HTERT RPE-1 (cell line): Measurements from ENCODE around the gene SPEG.

Experiments
- in situ Hi-C: fragments of 300-500 bp; cut with MboI; formaldehyde crosslinking; loops from 4 replicates; pipeline ENCODE4 v1.14.3; 2020; ENCODE audit warnings: low sequenced_read_pairs

The SPEG gene

GRCh38 chr2:219404291-219404910, 30.2 kb upstream of the SPEG start:
- in situ Hi-C loops: loop anchor here (25.0 kb wide), 1 partner anchor 108 kb away; the partner anchor contains the start of gene ASIC4

- in situ Hi-C loops: loop anchor here (25.0 kb wide), 1 partner anchor 107 kb away; the partner anchor contains the start of gene ASIC4
These were observed 29.7 kb upstream of the SPEG start for GRCh38 chr2:219404954-219405353.

- in situ Hi-C loops: loop anchor here (25.0 kb wide), 1 partner anchor 107 kb away; the partner anchor contains the start of gene ASIC4
These were observed 29.2 kb upstream of the SPEG start for GRCh38 chr2:219405451-219405850.

DNA sequence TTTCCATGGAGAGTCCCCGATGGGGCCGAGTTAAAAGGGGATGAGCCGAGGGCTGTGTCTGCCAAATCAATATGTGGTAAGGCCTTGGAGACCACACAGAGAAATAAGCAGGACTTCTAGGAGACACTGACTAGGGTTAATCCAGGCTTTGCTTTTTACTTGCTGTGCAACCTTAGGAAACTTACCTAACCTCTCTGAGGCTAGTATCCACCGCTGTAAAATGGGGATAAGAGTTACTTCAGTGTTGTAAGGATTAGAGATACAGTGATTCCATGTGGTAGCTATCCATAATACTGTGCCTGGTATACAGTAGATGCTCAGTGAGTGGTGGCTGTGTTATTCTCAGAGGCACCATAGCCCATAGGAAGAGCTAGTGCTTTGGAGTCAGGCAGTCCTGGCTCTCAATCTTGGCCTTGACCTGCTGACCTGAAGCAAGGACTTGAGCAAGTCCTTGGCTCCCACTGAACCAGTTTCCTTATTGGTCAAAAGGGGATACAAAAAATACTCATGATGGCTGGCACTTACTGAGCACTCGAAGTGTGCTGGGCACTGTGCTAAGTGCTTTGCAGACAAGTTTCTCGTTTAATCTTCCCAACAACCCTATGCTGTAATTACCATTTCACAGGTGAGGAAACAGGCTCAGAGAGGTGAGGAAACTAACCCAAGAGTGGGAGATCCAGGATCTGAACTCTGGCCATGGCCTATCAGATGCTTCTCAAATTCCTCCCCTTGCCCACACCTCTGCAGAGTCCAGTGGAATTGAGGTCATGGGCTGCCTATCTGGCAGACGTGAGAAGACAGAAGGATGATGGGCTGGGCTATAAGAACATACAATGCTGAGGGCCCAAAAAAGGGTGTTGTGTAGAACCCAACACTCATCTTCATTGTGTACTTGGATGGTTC, 28.4 kb upstream of the SPEG start:
- in situ Hi-C loops: loop anchor here (25.0 kb wide), 1 partner anchor 106 kb away; the partner anchor contains the start of gene ASIC4

- in situ Hi-C loops: loop anchor here (25.0 kb wide), 1 partner anchor 105 kb away; the partner anchor contains the start of gene ASIC4
These were observed 27.8 kb upstream of the SPEG start for GRCh38 chr2:219406861-219407230.

- in situ Hi-C loops: loop anchor here (25.0 kb wide), 1 partner anchor 105 kb away; the partner anchor contains the start of gene ASIC4
These were observed 27.3 kb upstream of the SPEG start for GRCh38 chr2:219407343-219407742.

GRCh38 chr2:219408204-219408603, 26.4 kb upstream of the SPEG start:
- in situ Hi-C loops: loop anchor here (25.0 kb wide), 1 partner anchor 104 kb away; the partner anchor contains the start of gene ASIC4

GRCh38 chr2:219408631-219409030, 26.0 kb upstream of the SPEG start:
- in situ Hi-C loops: loop anchor here (25.0 kb wide), 1 partner anchor 104 kb away; the partner anchor contains the start of gene ASIC4

GRCh38 chr2:219409619-219410018, 25.0 kb upstream of the SPEG start:
- in situ Hi-C loops: loop anchor here (25.0 kb wide), 1 partner anchor 103 kb away; the partner anchor contains the start of gene ASIC4

- in situ Hi-C loops: loop anchor here (25.0 kb wide), 1 partner anchor 102 kb away; the partner anchor contains the start of gene ASIC4
These were observed 24.3 kb upstream of the SPEG start for GRCh38 chr2:219410390-219410789.

- in situ Hi-C loops: loop anchor here (25.0 kb wide), 1 partner anchor 97 kb away; the partner anchor contains the start of gene ASIC4
These were observed 19.8 kb upstream of the SPEG start for GRCh38 chr2:219414857-219415256.

DNA sequence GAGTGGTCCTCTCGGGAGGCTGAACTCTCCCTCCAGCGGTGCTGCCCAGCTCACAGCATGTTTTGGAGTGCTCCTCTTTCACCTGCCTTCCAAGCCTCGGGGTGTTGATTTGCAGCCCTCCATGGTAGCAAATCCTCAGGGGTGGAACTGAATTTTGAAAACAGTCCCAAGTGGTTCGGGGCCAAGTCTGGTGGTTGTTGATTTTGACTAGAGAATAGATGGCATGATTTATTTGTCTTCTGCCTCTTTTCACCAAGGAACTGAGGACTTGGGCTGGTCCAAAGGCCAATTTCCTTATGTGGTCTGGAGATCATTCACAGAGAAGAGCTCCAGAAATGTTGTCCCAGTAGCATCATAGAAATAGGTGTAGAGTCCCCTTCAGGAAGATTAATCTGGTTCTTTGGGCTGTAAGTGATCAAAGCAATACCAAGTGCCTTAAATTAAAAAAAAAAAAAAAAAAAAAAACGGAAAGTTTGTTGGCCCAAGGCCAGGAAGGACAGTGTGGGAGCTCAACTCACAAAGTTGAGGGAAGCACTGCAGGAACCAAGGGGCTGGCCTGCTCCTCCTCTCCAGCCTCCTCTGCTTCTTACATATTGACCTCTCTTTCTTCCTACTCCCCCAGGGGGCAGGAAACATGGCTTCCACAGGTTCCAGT, 18.9 kb upstream of the SPEG start:
- in situ Hi-C loops: loop anchor here (25.0 kb wide), 1 partner anchor 97 kb away; the partner anchor contains the start of gene ASIC4

DNA sequence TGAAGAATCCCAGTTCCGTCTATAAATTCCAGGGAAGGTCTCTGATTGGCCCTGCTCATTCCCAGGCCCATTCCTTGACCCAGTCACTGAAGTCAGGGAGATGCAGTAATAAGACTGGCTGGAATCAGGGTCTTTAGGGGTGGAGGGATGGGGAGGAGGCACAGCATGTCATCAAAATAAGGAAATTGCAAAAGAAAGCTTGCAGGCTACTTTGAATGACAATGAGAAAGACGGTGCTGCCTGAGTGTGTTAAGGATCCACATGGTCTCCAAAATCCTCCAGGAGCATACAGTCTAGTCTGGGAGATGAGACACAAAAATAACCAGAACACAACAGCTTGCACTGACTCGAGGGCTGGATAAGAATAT, 18.4 kb upstream of the SPEG start:
- in situ Hi-C loops: loop anchor here (25.0 kb wide), 1 partner anchor 96 kb away; the partner anchor contains the start of gene ASIC4

DNA sequence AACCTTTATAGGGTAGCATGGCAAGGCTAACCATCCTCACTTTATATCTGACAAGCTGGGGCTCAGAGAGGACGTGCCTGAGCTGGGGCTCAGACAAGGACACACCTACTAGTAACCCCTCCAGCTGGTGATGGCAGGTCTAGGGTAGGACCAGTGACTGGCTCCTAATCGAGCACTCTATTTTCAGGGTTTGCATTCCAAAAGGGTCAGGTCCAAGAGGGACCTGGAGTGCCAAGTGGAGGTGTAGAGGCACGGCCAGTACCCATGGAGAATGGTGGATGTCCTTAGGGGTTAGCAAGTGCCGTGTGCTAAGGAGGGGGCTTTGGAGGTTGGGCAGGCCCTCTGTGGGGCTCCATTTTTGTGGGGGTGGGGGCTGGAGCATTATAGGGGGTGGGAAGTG, 17.7 kb upstream of the SPEG start:
- in situ Hi-C loops: loop anchor here (25.0 kb wide), 1 partner anchor 95 kb away; the partner anchor contains the start of gene ASIC4

- in situ Hi-C loops: loop anchor here (25.0 kb wide), 1 partner anchor 95 kb away; the partner anchor contains the start of gene ASIC4
These were observed 17.3 kb upstream of the SPEG start for GRCh38 chr2:219417374-219417773.

- in situ Hi-C loops: loop anchor here (25.0 kb wide), 1 partner anchor 94 kb away; the partner anchor contains the start of gene ASIC4
These were observed 16.3 kb upstream of the SPEG start, which contains the start of gene DES for GRCh38 chr2:219418155-219419011. Gene DES (plus strand): TSS chr2:219418377. CDS start chr2:219418463, 86 bp downstream.

DNA sequence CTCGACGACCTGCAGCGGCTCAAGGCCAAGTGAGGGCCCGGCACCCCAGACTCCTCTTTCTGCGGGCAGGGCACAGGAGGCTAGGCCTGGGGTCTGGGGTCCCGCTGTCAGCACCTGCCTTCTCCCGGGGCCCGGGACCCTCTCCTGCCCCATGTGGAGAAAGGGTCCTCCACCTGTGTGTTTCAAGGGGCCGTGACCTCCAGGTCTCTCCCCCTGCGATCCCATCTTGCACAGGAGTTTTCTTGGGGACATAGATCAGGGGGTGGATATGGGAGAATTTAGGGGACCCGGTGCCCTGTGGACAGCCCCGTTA, 15.7 kb upstream of the SPEG start:
- in situ Hi-C loops: loop anchor here (25.0 kb wide), 1 partner anchor 93 kb away; the partner anchor contains the start of gene ASIC4

DNA sequence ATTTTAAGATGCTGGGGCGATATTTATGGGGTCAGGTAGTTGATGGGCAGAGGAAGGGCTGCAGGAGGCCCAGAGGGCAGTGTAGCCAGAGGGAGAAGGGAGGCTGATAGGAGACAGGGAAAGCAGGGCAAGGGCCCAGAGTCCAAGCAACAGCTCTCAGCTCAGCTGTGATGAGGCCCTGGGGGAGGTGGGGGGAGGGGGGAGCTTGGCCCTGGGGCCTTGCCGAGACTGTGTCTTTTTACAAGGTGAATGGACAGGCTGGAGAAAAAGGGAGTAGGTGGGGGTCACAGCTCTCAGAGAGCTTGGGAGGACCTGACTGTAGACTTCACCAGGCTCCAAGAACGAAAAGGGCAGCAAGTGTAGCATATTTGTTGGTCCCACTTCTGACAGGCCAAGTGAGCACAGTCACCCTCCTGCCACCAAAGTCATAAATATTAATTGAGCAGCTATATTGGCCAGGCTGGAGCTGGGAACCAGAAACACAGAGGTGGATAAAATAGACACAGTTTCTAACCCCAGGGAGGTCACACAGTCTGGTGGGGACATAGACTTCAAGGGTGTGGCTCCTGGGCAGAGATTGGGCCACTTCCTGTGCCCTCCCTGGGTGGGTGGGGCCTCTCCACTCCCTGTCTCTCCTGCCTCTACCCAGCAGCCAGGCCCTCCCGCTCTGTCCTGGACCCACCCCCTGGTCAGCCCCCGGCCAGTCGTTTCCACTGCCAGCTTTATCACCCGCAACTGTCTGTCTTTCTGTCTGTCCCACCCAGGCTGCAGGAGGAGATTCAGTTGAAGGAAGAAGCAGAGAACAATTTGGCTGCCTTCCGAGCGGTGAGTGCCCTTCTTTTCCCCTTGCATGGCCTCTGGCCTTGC, 15.1 kb upstream of the SPEG start:
- in situ Hi-C loops: loop anchor here (25.0 kb wide), 1 partner anchor 93 kb away; the partner anchor contains the start of gene ASIC4
